Type B pancreatic cell (in vitro differentiated cells): ENCODE data around the gene DPCD. TPM values are rescaled to one million over a fixed set of nuclear protein-coding genes. Genes with fewer than 3 reads are reported as not detected.
A peak's percentile ranks its signal among the peaks of the same experiment; 100 is the strongest.
"Not testable (repeated sequence)": the region's sequence is repeated elsewhere in the genome, so short reads cannot be mapped to it uniquely, and the experiment has no call there.

Source experiments
- DNase-seq: peaks from one replicate; pipeline ENCODE4 v3.0.0; 2021; ENCODE audit warnings: mixed read lengths; ENCODE audit not compliant: unreplicated experiment; ENCODE audit errors: extremely low spot score
- H3K27ac Mint-ChIP-seq: 2 replicates; pipeline ENCODE4 v1.8.0; 2021; ENCODE audit warnings: mild to moderate bottlenecking, mixed read lengths
- H3K27me3 Mint-ChIP-seq: 2 replicates; pipeline ENCODE4 v1.8.0; 2021; ENCODE audit warnings: mixed read lengths
- H3K36me3 Mint-ChIP-seq: 2 replicates; pipeline ENCODE4 v1.8.0; 2021; ENCODE audit warnings: mixed read lengths
- H3K4me1 Mint-ChIP-seq: one replicate; pipeline ENCODE4 v1.8.0; 2021; ENCODE audit warnings: mixed read lengths; ENCODE audit not compliant: unreplicated experiment
- H3K4me3 Mint-ChIP-seq: 2 replicates; pipeline ENCODE4 v1.8.0; 2021; ENCODE audit warnings: mild to moderate bottlenecking, mixed read lengths
- H3K9me3 Mint-ChIP-seq: 2 replicates; pipeline ENCODE4 v1.8.0; 2021; ENCODE audit warnings: mixed read lengths
- total RNA-seq: library from RNA; stranded (reverse); gene quantifications from 2 replicates; pipeline ENCODE4 v1.2.1, GENCODE V29; 2021; ENCODE audit warnings: low replicate concordance
- TF ChIP-seq, protein P1 (sequence below): fragments of 200-600 bp; sonication (generic); conservative IDR thresholded peaks from 2 replicates; pipeline ENCODE4 v1.5.0; 2021; ENCODE audit warnings: antibody characterized with exemption, mild to moderate bottlenecking

DPCD gene
- total RNA-seq, 1 donor from 2014 or later, result 32.3 TPM

DNA sequence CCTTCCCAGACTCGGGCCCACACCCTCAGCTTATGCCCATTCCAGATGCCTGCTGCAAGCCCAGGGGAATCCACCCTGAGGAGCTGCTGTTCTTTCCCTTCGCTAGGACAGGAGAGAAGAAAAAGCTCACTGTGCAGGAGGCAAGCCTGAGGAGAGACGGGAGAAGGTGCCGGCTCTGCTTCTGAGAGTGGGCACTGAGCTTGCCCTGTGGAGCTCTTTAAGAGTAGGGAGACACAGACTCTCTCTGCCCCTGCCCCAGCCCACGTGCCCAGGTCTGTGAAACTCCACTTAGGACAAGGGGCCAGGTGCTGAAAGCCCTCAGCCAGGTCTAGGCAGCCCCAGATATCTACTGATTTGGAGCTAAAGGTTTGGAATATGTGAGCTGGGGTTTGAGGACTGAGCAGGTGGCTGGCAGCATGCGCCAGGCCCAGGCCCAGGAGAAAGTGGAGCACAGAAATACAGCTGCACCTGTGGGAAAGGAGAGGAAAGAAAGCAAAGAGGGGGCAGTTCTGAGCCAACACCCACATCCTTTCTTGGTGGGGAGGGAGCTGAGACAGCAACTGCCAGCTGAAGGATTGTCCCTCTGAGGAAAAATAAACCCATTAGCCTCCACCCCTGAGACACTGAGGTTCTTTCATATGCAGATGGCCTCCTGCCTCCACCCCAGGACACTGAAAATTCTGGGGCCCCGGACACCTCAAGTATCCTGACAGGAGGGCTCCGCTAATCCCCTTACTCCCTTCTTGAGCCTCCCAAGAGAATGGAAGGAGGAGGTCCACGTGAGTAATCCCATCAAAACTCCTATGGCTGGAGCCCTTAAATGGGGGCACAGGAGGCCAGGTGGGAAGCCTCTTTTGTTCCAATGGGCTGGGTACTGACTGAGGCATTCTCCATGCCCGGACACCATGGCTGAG, 7.4 kb upstream of the DPCD start:
- TF ChIP-seq, protein P1, sequence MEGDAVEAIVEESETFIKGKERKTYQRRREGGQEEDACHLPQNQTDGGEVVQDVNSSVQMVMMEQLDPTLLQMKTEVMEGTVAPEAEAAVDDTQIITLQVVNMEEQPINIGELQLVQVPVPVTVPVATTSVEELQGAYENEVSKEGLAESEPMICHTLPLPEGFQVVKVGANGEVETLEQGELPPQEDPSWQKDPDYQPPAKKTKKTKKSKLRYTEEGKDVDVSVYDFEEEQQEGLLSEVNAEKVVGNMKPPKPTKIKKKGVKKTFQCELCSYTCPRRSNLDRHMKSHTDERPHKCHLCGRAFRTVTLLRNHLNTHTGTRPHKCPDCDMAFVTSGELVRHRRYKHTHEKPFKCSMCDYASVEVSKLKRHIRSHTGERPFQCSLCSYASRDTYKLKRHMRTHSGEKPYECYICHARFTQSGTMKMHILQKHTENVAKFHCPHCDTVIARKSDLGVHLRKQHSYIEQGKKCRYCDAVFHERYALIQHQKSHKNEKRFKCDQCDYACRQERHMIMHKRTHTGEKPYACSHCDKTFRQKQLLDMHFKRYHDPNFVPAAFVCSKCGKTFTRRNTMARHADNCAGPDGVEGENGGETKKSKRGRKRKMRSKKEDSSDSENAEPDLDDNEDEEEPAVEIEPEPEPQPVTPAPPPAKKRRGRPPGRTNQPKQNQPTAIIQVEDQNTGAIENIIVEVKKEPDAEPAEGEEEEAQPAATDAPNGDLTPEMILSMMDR, result no peak
- Mint-ChIP-seq H3K4me3 (no peak overlapping the region), H3K4me1 (no peaks in the 10 kb centered on the region), H3K9me3 (no peaks in the 10 kb centered on the region), H3K27me3 (no peaks in the 10 kb centered on the region), H3K36me3 (peaks cover 3% of the 10 kb centered on the region), H3K27ac (no peak overlapping the region)
- no peak for DNase-seq

DNA sequence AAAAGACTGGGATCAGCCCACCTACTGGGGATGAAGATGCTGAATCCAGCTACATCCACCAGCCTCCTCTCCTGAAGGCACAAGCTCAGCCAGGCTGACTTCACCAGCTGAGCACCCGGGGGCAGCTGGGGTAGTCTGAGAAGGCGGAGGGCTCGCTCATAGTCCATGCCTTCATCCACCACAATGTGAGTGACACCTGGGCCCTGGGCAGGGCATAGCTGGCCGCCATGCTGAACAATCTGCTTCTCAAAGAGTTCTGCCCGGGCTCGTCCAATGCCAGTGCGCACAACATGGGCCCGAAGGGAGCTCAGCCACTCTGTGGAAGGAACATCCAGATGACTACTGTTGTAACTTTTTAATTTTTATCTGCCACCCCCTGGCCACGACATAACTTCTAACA, 2.3 kb upstream of the DPCD start:
- no peaks in the 10 kb centered on the region for H3K27me3 Mint-ChIP-seq
- H3K9me3 Mint-ChIP-seq, result no peaks in the 10 kb centered on the region
- no peak overlapping the region for H3K27ac Mint-ChIP-seq
- H3K36me3 Mint-ChIP-seq, result peaks cover 7% of the 10 kb centered on the region
- TF ChIP-seq, protein P1, result no peak
- H3K4me1 Mint-ChIP-seq, result peaks cover 9% of the 10 kb centered on the region
- DNase-seq, result no peak
- peak overlapping the region; percentile 45 for H3K4me3 Mint-ChIP-seq

DNA sequence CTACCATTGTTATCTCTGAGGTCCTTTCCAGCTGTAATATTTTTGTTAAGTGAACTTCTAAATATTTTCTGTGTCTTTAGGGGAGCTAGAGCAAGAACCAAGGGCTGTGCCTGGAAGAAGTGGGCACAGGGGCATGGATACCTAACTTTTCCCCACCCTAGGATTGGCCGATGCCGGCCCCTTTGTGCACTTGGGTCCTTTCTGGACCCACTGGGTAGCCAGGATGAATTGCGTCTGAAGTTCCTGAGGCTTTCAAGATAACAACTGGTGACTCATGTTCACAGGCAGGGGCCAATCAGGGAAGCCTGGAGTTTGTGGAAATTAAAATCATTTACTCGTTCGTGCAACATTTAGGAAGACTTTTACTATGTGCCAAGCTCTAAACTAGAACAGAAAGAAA, 758 bp downstream of the DPCD start:
- H3K9me3 Mint-ChIP-seq, result no peaks in the 10 kb centered on the region
- peaks cover 7% of the 10 kb centered on the region for H3K36me3 Mint-ChIP-seq
- peaks cover 11% of the 10 kb centered on the region for H3K4me1 Mint-ChIP-seq
- no peak for DNase-seq
- peak overlapping the region; percentile 95 for H3K4me3 Mint-ChIP-seq
- H3K27me3 Mint-ChIP-seq, result no peaks in the 10 kb centered on the region
- TF ChIP-seq, protein P1, result no peak
- peak overlapping the region; percentile 74 for H3K27ac Mint-ChIP-seq

DNA sequence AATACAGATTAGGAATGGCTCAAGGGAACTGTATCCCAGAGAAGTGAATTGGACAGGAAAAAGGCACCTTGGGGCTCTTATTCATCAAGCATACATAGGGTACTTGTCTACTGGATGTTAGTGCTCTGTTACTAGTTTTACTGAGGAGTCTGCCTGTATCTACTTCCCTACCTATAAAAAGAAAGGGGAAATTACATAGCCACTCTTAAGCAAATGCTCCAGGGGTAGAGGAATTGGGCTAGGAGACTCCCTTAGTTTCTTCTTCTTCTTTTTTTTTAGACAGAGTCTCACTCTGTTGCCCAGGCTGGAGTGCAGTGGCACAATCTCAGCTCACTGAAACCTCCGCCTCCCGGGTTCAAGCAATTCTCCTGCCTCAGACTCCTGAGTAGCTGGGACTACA, 5.2 kb downstream of the DPCD start:
- H3K9me3 Mint-ChIP-seq, H3K4me3 Mint-ChIP-seq: not testable (repeated sequence)

DNA sequence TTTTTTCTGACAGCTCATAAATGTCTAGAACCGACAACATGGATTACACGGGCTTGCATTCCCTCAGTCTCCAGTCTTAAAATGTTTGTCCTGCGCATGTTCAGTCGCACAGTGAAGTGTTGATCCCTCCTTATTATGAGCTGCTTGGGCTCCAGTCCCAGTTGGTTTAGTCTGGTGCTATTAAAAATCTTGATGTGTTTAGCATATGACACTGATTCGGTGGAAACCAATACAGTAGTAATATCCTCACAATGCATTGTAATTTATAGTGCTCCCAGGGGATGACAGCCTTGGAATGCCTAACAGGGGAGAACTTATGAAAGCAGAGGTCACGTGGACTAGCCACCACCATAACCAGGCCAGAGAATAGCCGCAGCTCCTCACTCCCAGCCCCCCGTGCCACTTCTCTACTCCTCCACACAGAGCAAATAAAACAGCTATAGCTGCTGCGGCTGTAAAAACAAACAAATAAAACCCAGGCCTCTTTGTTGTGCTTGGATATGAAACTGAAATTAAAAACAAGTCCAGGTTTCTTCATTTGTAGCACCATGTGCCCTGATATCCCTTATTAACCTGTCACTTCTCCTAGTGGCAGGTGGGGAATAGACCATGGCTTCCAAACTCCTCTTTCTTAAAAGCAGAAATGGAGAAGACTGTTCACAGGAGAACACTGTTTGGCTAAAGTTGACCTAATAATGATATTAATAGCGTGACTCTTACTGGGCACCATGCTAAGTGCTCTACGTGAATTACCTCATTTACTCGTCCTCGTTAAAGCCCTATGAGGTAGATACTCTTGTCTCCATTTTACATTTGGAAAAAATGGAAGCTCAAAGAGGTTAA, 7.7 kb downstream of the DPCD start:
- Mint-ChIP-seq H3K4me3 (no peak overlapping the region), H3K9me3 (no peaks in the 10 kb centered on the region), H3K4me1 (peaks cover 3% of the 10 kb centered on the region), H3K27me3 (no peaks in the 10 kb centered on the region), H3K36me3 (no peaks in the 10 kb centered on the region), H3K27ac (no peak overlapping the region)
- DNase-seq, result no peak
- TF ChIP-seq, protein P1, result no peak

More for the DNA sequence above, 5.2 kb downstream of the DPCD start:
- peaks cover 11% of the 10 kb centered on the region for H3K4me1 Mint-ChIP-seq
- DNase-seq, H3K27ac Mint-ChIP-seq, H3K36me3 Mint-ChIP-seq, H3K27me3 Mint-ChIP-seq: not testable (repeated sequence)
